GM21390 (cell line): Measurements from ENCODE around the gene DNASE1L1.

Experiments
- ATAC-seq: cut with Tn5 transposase; IDR thresholded peaks from one replicate; pipeline ENCODE4 v1.9.1; 2021; ENCODE audit not compliant: unreplicated experiment

DNASE1L1 gene

DNA sequence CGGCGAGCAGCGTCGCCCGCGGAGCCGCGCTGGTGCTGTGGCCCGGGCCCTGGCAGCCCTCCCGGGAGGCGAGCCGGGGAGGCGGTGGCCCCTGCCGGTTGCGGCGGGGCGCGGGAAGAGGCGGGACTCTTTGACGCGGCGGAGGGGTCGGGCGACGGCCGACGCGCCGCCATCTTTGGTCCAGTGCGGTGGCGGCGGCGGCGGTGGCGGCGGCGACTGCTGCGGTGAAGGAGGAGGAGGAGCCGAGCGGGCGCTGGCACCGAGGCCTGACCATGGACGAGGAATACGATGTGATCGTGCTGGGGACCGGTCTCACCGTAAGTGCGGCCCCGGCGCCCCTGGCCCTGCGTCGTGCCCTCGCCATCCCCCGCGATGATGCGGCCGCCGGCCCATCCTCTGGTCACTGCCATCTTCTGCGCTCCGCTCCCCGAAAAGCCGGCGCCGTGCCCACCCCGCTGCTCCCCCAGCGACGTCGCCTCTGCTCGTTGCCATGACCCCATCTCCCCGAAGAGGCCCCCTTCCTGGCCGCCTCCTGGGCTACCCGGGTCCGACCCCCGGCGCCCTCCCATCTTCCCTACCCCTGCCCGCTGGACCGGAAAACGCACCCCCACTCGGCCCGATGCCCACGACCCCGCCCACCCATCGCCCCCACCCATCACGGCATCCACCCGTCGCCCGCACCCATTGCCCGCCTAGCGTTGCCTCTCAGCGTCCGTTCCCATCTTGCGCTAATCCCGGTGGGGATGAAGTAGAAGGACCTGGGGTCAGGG, 28.1 kb upstream of the DNASE1L1 start, which contains the start of gene GDI1:
TSS of gene GDI1 (plus strand) at position 172 of the 770 bp plus-strand sequence. CDS start at position 273, 101 bp downstream.
- ATAC-seq = no peak

DNA sequence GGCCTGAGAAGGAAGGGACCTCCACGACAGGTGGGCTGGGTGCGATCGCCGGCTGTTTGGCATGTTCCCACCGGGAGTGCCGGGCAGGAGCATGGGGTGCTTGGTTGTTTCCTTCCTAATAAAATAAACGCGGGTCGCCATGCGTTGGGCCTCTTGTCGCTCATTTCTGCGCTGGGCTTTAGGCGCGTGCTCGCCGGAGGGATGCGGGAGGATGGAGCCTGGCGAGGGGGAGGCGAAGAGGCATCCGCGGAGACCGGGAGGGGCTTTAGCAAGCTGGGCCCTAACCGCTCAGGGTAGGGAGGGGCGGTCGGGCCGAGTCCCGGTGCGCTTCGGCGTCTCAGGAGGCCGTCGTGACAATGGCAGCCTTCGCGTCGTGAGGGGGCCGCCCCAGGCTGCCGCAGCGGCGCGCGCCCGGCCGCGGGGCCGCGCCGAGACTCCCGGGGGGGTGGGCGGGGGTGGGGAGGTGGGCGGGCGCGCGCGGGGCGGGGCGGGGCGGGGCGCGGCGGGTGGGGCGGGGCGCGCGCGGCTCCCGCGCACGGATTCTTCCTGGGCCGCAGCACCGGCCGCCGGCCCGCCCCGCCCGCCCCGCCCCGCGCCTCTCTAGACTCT, 27.4 kb upstream of the DNASE1L1 start:
- no peak for ATAC-seq

GRCh38 chrX:154435171-154435733, 26.2 kb upstream of the DNASE1L1 start:
- no peak for ATAC-seq

- no peak for ATAC-seq
Measured at GRCh38 chrX:154434394-154435168, 25.5 kb upstream of the DNASE1L1 start.

DNA sequence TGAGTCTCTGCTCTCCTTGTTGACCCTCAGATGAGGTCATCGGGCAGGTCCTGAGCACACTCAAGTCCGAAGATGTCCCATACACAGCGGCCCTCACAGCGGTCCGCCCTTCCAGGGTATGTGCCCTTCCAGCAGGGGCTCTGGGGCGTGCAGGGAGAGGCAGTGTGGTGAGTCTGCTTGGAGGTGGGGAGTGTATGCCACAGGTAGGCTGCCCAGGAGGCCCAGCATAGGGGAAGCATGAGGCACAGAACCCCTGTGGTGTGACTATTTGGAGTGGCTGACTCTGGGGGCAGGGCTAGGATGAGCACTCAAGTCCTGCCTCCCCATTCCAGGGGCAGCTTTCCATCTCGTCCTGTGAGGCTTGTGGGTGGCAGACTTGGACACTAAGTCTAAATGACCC, 24.6 kb upstream of the DNASE1L1 start:
- ATAC-seq = no peak

DNA sequence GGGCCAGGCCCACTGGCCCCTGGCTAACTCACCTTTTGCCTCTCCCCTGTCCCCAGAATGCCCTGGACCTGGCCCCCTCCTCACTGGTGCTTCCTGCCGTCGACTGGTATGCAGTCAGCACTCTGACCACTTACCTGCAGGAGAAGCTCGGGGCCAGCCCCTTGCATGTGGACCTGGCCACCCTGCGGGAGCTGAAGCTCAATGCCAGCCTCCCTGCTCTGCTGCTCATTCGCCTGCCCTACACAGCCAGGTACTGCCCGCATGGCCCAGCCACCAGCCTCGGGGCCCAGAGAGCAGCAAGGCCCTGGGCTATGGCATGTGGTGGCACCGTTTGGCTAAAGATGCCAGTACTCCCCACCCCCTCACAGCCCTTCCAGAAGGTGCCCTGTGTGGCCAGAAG, 23.2 kb upstream of the DNASE1L1 start:
- ATAC-seq = no peak

DNA sequence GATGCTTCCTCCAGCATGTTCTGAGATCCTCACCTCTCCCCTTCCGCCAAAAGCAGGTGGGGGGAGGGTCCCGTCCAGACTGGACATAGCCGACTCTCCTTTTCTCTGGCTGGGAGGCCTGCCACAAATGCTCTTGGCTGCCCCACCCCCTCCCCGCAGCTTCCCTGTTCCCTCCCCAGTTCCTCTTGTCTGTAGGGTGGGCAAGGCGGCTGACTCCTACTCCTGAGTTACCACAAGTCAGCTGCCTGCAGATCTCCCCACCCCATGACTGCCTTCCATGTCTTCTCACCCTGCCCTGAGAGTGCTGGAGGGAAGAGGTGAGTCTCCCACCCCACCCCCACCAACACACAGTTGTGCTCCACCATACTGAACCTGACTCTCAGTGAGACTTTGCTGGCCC, 22.3 kb upstream of the DNASE1L1 start:
- no peak for ATAC-seq

GRCh38 chrX:154430916-154431315, 21.9 kb upstream of the DNASE1L1 start:
- no peak for ATAC-seq

DNA sequence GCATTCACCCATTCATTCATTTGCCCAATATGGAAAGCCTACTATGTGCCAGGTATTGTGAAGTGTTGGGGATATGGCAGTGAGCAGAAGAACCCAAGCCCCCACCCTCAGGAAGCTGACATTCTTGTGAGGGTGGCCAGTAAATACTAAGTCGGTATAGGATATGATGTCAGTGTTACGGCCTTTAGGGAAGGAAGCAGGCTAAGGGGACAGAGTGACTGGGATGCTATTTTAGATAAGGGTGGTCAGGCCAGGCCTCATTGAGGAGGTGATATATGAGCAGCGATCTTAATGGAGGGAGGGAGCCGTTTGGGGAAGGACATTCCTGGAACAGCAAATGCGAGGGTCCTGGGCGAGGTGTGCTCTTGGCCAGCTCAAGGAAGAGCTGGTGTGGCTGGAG, 21.4 kb upstream of the DNASE1L1 start:
- ATAC-seq = no peak

DNA sequence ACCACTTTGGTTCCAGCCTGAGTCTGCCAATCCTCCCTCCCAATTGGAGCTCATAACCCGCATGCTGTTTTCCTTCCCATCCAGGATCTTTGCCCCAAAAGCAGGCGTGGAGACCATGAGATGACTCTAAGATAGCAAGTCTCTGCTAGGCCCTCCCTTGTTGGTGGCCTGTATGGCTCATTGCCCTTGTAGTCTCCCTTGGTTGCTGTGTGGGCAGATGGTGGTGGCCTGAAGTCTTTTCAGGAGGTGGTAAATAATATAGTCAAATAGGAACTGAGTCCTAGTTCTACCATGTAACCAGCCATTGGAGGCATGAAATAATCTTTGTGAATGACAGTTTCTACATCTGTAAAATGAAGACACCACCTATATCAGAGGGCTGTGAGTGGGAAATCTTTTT, 20.7 kb upstream of the DNASE1L1 start:
- ATAC-seq = no peak

DNA sequence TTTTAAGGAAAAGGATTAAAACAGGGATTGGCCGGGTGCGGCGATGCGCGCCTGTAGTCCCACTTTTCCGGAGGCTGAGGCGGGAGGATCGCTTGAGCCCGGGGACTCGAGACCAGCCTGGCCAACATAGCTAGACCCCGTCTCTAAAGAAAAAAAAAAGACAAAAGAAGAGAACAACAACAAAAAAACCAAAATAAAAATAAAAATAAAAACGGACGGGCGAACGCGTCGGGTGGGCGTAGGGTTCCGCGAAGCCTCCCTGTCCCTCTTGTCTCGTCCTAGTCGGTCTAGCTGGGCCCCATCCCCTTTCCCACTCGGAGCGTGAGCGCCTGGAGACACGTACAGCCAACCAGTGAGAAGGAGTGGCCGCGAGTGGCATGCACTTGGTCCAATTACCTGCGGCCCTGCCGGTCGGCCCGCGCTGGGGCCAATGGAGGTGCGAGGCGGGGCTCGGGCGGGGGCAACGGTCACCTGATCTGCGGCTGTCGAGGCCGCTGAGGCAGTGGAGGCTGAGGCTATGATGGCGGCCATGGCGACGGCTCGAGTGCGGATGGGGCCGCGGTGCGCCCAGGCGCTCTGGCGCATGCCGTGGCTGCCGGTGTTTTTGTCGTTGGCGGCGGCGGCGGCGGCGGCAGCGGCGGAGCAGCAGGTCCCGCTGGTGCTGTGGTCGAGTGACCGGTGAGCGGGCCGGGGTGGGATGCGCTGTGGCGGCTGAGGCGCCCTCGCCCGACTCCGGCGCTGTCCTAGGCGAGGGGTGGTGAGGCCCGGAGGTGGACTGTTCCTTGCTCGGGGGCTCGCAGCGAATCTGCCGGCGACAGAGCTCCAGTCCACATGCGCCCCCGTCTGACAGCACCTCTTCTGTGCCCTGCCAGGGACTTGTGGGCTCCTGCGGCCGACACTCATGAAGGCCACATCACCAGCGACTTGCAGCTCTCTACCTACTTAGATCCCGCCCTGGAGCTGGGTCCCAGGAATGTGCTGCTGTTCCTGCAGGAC, 19.4 kb upstream of the DNASE1L1 start, which contains the start of gene ATP6AP1:
TSS of gene ATP6AP1 (plus strand) at position 502 of the 996 bp plus-strand sequence. CDS start at position 518, 16 bp downstream.
- peak; percentile 95 for ATAC-seq

- ATAC-seq = no peak
Measured at GRCh38 chrX:154426916-154427770, 18.1 kb upstream of the DNASE1L1 start.

GRCh38 chrX:154420402-154420756, 11.3 kb upstream of the DNASE1L1 start:
- ATAC-seq = no peak

- ATAC-seq = no peak
Measured at GRCh38 chrX:154419688-154420401, 10.8 kb upstream of the DNASE1L1 start.

DNA sequence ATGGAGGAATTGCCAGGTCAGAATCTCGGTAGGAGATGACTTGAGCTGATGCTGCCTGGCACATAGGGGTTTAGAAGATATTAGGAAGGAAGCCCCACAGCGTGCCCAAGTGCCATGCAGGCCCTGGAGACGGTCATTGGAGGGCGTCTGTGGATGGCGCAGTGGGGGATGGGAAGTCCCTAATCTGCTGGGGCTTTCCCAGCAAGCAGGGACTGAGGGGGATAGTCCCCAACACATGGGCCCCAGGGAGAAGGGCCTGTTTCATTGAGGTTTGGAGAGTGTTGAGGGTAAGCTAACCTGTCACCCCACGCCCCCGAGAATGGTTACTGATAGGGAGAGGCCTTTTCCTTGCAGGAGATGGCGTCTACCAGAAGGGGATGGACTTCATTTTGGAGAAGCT, 10.1 kb upstream of the DNASE1L1 start:
- no peak for ATAC-seq

- no peak for ATAC-seq
Measured at GRCh38 chrX:154417157-154417556, 8.1 kb upstream of the DNASE1L1 start.

- ATAC-seq = no peak
Measured at GRCh38 chrX:154413142-154413541, 4.1 kb upstream of the DNASE1L1 start.

- no peak for ATAC-seq
Measured at GRCh38 chrX:154412468-154412867, 3.4 kb upstream of the DNASE1L1 start.

DNA sequence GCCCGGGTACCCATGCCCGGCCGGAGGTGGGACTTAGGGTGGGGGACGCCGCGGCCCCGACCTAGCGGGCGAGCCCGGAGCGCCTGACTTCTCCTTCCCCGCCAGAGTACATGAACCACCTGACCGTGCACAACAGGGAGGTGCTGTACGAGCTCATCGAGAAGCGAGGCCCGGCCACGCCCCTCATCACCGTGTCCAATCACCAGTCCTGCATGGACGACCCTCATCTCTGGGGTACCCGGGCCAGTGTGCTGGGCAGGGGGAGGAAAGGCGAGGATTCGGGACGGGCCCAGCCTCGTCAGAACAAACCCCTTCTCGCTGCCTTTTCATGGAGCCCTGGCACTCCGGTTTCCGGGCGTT, 2.9 kb upstream of the DNASE1L1 start:
- ATAC-seq = peak; percentile 62
